NCI-H1417 (cell line): ENCODE measurements around the gene PTCHD1.

ENCODE experiments used
- DNase-seq, 3 experiments: peaks; one replicate each; lab custom pipeline; 2025; lab: John Stamatoyannopoulos, UW

Gene PTCHD1

GRCh38 chrX:23334848-23335599, at the start of gene PTCHD1:
PTCHD1 (plus strand) TSS chrX:23334849; CDS start chrX:23334876, 27 bp downstream.
- peak in 2 of 3 experiments; percentile 68 to 70 for DNase-seq

- DNase-seq: no peak
Measured at GRCh38 chrX:23286731-23287130, 47.9 kb upstream of the PTCHD1 start.

GRCh38 chrX:23287191-23287725, 47.4 kb upstream of the PTCHD1 start:
- DNase-seq: no peak

GRCh38 chrX:23292354-23292987, 42.2 kb upstream of the PTCHD1 start:
- no peak for DNase-seq

- no peak for DNase-seq
Measured at GRCh38 chrX:23292988-23293651, 41.5 kb upstream of the PTCHD1 start.

GRCh38 chrX:23304881-23305280, 29.8 kb upstream of the PTCHD1 start:
- no peak for DNase-seq

GRCh38 chrX:23311731-23312130, 22.9 kb upstream of the PTCHD1 start:
- no peak for DNase-seq

GRCh38 chrX:23312136-23312535, 22.5 kb upstream of the PTCHD1 start:
- DNase-seq: no peak

GRCh38 chrX:23317799-23318724, 16.6 kb upstream of the PTCHD1 start:
- DNase-seq: peak in 2 of 3 experiments; percentile 46 to 62

- no peak for DNase-seq
Measured at GRCh38 chrX:23327104-23327503, 7.5 kb upstream of the PTCHD1 start.

- DNase-seq: peak in 1 of 3 experiments; percentile 68
Measured at GRCh38 chrX:23331701-23332100, 2.9 kb upstream of the PTCHD1 start.

GRCh38 chrX:23332101-23332887, 2.4 kb upstream of the PTCHD1 start:
- peak in 2 of 3 experiments; percentile 57 to 68 for DNase-seq

GRCh38 chrX:23332888-23333821, 1.5 kb upstream of the PTCHD1 start:
- DNase-seq: peak in 2 of 3 experiments; percentile 46 to 57

GRCh38 chrX:23333842-23334520, 668 bp upstream of the PTCHD1 start:
- DNase-seq: peak in 2 of 3 experiments; percentile 61 to 67

GRCh38 chrX:23334521-23334847, 165 bp upstream of the PTCHD1 start:
- DNase-seq: no peak

GRCh38 chrX:23338334-23338733, 3.7 kb downstream of the PTCHD1 start:
- DNase-seq: no peak

GRCh38 chrX:23341452-23341851, 6.8 kb downstream of the PTCHD1 start:
- no peak for DNase-seq

GRCh38 chrX:23344238-23344903, 9.7 kb downstream of the PTCHD1 start:
- peak in 1 of 3 experiments; percentile 49 for DNase-seq

GRCh38 chrX:23344904-23345271, 10.2 kb downstream of the PTCHD1 start:
- no peak for DNase-seq
